Measurements from ENCODE around the gene DNM3.

Gene DNM3

GRCh38 chr1:172203135-172203823 is 362.0 kb downstream of the DNM3 start:
- DNase-seq = no peak

- DNase-seq = no peak
Measured at GRCh38 chr1:172203902-172204301, 362.6 kb downstream of the DNM3 start.

- DNase-seq = no peak
Measured at GRCh38 chr1:172206256-172206655, 365.0 kb downstream of the DNM3 start.

- DNase-seq = no peak
Measured at GRCh38 chr1:172208635-172209034, 367.3 kb downstream of the DNM3 start.

GRCh38 chr1:172211221-172211620 is 369.9 kb downstream of the DNM3 start:
- no peak for DNase-seq

- no peak for DNase-seq
Measured at GRCh38 chr1:172212124-172212523, 370.8 kb downstream of the DNM3 start.

- no peak for DNase-seq
Measured at GRCh38 chr1:172215006-172215405, 373.7 kb downstream of the DNM3 start.

GRCh38 chr1:172219966-172220365 is 378.7 kb downstream of the DNM3 start:
- DNase-seq = no peak

GRCh38 chr1:172220376-172220775 is 379.1 kb downstream of the DNM3 start:
- DNase-seq = no peak

- no peak for DNase-seq
Measured at GRCh38 chr1:172221436-172221835, 380.1 kb downstream of the DNM3 start.

GRCh38 chr1:172224871-172225270 is 383.6 kb downstream of the DNM3 start:
- DNase-seq = no peak

GRCh38 chr1:172229942-172230341 is 388.6 kb downstream of the DNM3 start:
- no peak for DNase-seq

GRCh38 chr1:172230526-172230925 is 389.2 kb downstream of the DNM3 start:
- DNase-seq = no peak

GRCh38 chr1:172236958-172237357 is 395.7 kb downstream of the DNM3 start:
- no peak for DNase-seq

- no peak for DNase-seq
Measured at GRCh38 chr1:172238158-172238557, 396.9 kb downstream of the DNM3 start.

GRCh38 chr1:172238965-172239364 is 397.7 kb downstream of the DNM3 start:
- no peak for DNase-seq

- no peak for DNase-seq
Measured at GRCh38 chr1:172239901-172240300, 398.6 kb downstream of the DNM3 start.

- DNase-seq = no peak
Measured at GRCh38 chr1:172241540-172241939, 400.2 kb downstream of the DNM3 start.

GRCh38 chr1:172244865-172245264 is 403.6 kb downstream of the DNM3 start:
- DNase-seq = no peak

GRCh38 chr1:172245788-172246187 is 404.5 kb downstream of the DNM3 start:
- no peak for DNase-seq

GRCh38 chr1:172246521-172247390 is 405.5 kb downstream of the DNM3 start:
- DNase-seq = no peak

GRCh38 chr1:172251486-172251885 is 410.2 kb downstream of the DNM3 start:
- DNase-seq = no peak

- no peak for DNase-seq
Measured at GRCh38 chr1:172252321-172252720, 411.0 kb downstream of the DNM3 start.

- no peak for DNase-seq
Measured at GRCh38 chr1:172252958-172253357, 411.7 kb downstream of the DNM3 start.
